ENCODE data around the gene MGAT5.

- TF ChIP-seq CTCF (IDR thresholded peaks at IDR 0.05), result no peak
- no peak for TF ChIP-seq EP300 (IDR thresholded peaks at IDR 0.05)
- TF ChIP-seq POLR2A (IDR thresholded peaks at IDR 0.05), result no peak
- no peak for TF ChIP-seq POLR2AphosphoS5 (IDR thresholded peaks at IDR 0.05)
Measured at GRCh38 chr2:134259571-134259970, 5.7 kb downstream of the MGAT5 start.
